Tibial nerve (tissue), 4 donors: Measurements from ENCODE around the gene DGKA. TPM values are rescaled to one million over a fixed set of nuclear protein-coding genes. Genes with fewer than 3 reads are reported as not detected.

Experiments
- DNase-seq, 2 donors: peaks; one replicate each; pipeline ENCODE4 v3.0.0-alpha.2; 2019; ENCODE audit warnings: low spot score in 2 of 2
- H3K27ac ChIP-seq, 4 donors: fragments of 200-600 bp; sonication (generic) in 3 of 4; one replicate each; pipeline ENCODE4 v1.5.1; 2017 to 2019; ENCODE audit warnings: mild to moderate bottlenecking in 1 of 4
- H3K27me3 ChIP-seq, 2 donors: fragments of 200-600 bp; sonication (generic) in 1 of 2; one replicate each; pipeline versions ENCODE4 v1.5.1 to v1.6.0; 2017 to 2019
- H3K36me3 ChIP-seq, 3 donors: fragments of 200-600 bp; sonication (generic); one replicate each; pipeline ENCODE4 v1.5.1; 2018 to 2019
- H3K4me1 ChIP-seq, 4 donors: fragments of 200-600 bp; sonication (generic) in 3 of 4; one replicate each; pipeline ENCODE4 v1.5.1; 2017 to 2019
- H3K4me3 ChIP-seq, 4 donors: fragments of 200-600 bp; sonication (generic) in 3 of 4; one replicate each; pipeline ENCODE4 v1.5.1; 2017 to 2019; ENCODE audit warnings: mild to moderate bottlenecking in 1 of 4, moderate library complexity in 1 of 4
- H3K9me3 ChIP-seq, 4 donors: fragments of 200-600 bp; sonication (generic) in 3 of 4; one replicate each; pipeline ENCODE4 v1.5.1; 2017 to 2019
- CTCF ChIP-seq, 5 experiments: fragments of 200-600 bp in 3 of 5; fragments of 450-650 bp in 2 of 5; sonication (generic) in 3 of 5; IDR thresholded peaks; one replicate each; pipeline ENCODE4 v1.5.1; 2016 to 2019; ENCODE audit warnings: antibody characterized with exemption in 5 of 5, mild to moderate bottlenecking in 3 of 5, moderate library complexity in 2 of 5
- EP300 ChIP-seq, 2 donors: sonication (generic); formaldehyde crosslinking; IDR thresholded peaks; one replicate each; pipeline ENCODE4 v1.6.1; 2017; ENCODE audit warnings: antibody characterized with exemption in 2 of 2, mild to moderate bottlenecking in 1 of 2
- POLR2A ChIP-seq, 2 donors: fragments of 450-650 bp; IDR thresholded peaks; one replicate each; pipeline ENCODE4 v1.6.1; 2017; ENCODE audit warnings: antibody characterized with exemption in 2 of 2, mild to moderate bottlenecking in 2 of 2, moderate library complexity in 2 of 2
- WGBS, 2 donors: methylation state at CpG; one replicate each; pipeline ENCODE4 v1.1.5; 2018; 5-methylcytosine and 5-hydroxymethylcytosine counted together
- total RNA-seq, 4 donors: library from RNA; depleted of rRNA; stranded (reverse); fragments of >200 nt; gene quantifications; one replicate each; pipeline ENCODE4 v1.1.0, GENCODE V29; 2016

DGKA gene
- total RNA-seq, 4 donors from 2014 or later, result 24.9 to 544 (median 34.3) TPM

GRCh38 chr12:55942055-55942454 is 11.1 kb downstream of the DGKA start:
- H3K36me3 ChIP-seq, result peaks cover 0 to 72% (median 10%) of the 10 kb centered on the region in 3 donors
- DNase-seq, result no peak
- no peak for TF ChIP-seq CTCF (IDR thresholded peaks at IDR 0.05)
- no peak for TF ChIP-seq EP300 (IDR thresholded peaks at IDR 0.05)
- TF ChIP-seq POLR2A (IDR thresholded peaks at IDR 0.05), result no peak
- H3K4me3 ChIP-seq, result no peak overlapping the region
- peaks cover 0 to 11% (median 0%) of the 10 kb centered on the region in 4 donors for H3K4me1 ChIP-seq
- WGBS, 2 donors, result 91 to 95% methylated on average over 4 of the region's 4 CpGs
- H3K27ac ChIP-seq, result no peak overlapping the region
- no peaks in the 10 kb centered on the region for H3K27me3 ChIP-seq
- H3K9me3 ChIP-seq, result no peaks in the 10 kb centered on the region

DNA sequence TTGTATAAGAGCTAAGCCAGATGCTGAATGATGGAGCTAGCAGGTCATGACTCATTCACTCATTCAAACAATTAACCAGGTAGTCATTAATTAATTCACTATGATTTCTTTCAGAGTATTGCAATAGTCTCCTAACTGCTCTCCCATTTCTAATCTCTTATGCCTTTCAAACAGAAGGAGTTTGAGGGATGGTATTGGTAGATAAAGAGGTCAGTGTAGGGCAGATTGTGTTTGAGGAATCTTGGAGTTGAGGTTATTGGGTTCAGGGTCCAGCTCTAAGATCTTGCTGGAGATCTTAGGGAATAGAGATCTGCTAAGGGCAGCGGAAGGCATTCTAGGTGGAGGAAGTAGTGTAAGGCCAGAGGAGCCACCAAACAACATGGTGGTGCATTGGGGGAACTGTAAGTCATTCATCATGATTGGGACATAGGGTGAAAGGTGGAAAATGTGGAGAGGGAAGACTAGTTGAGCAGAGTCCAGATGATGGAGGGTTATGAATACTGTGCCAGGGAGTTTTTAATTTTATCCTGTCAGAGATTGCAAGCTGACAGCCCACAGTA is 11.7 kb downstream of the DGKA start:
- Histone ChIP-seq H3K27me3 (no peaks in the 10 kb centered on the region), H3K36me3 (peaks cover 0 to 69% (median 7%) of the 10 kb centered on the region in 3 donors)
- WGBS, 2 donors, result 100% methylated on average over 1 of the region's 1 CpG

DNA sequence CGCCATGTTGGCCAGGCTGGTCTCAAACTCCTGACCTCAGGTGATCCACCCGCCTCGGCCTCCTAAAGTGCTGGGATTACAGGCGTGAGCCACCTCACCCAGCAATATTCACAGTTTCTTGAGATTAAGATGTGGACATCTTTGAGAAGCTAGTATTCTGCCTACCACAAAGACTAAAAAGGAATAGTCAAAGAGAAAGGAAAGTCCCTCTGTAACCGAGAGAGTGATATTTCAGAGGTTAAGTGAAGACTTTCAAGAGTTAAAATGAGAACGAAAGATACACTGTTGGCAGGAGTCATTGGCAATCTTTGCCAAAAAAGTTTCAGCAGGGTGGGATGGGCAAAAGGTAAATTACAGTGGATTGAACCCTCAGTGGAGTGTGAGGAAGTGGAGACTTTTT is 15.6 kb downstream of the DGKA start:
- Histone ChIP-seq H3K27me3 (no peaks in the 10 kb centered on the region), H3K4me3 (no peak overlapping the region), H3K9me3 (no peaks in the 10 kb centered on the region), H3K4me1 (no peaks in the 10 kb centered on the region), H3K27ac (no peak overlapping the region), H3K36me3 (peaks cover 0 to 70% (median 7%) of the 10 kb centered on the region in 3 donors)
- DNase-seq, result no peak
- 82 to 88% methylated on average over 6 of the region's 6 CpGs for WGBS, 2 donors
- TF ChIP-seq CTCF (IDR thresholded peaks at IDR 0.05) (no peak), POLR2A (IDR thresholded peaks at IDR 0.05) (no peak), EP300 (IDR thresholded peaks at IDR 0.05) (no peak)

More for the DNA sequence above, 11.7 kb downstream of the DGKA start:
- Histone ChIP-seq H3K4me3 (no peak overlapping the region), H3K9me3 (no peaks in the 10 kb centered on the region), H3K4me1 (peaks cover 0 to 11% (median 0%) of the 10 kb centered on the region in 4 donors), H3K27ac (no peak overlapping the region)
- DNase-seq, result no peak
- TF ChIP-seq CTCF (IDR thresholded peaks at IDR 0.05) (no peak), POLR2A (IDR thresholded peaks at IDR 0.05) (no peak), EP300 (IDR thresholded peaks at IDR 0.05) (no peak)

DNA sequence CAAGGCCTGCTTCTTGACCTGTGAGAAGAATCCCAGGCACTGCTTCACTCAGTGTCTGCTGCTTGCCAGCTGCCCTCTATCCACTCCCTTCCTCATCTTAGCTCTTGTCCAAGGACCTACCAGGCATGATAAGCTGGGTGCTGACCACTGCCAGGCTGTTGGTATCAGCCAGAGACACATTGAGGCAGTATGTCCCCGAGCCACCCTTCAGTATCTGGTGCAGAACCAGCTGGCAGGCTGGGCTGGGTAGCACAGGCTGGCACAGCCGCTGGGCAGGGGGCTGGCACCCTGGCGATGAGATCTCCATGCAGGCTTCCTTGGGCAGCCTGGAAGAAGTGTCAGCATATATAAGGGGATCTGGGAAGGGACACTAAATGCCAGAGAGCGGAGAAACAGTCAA is 24.4 kb downstream of the DGKA start:
- no peak overlapping the region for H3K4me3 ChIP-seq
- TF ChIP-seq EP300 (IDR thresholded peaks at IDR 0.05) (no peak), POLR2A (IDR thresholded peaks at IDR 0.05) (no peak), CTCF (IDR thresholded peaks at IDR 0.05) (no peak)
- peaks cover 0 to 45% (median 10%) of the 10 kb centered on the region in 3 donors for H3K36me3 ChIP-seq
- no peak for DNase-seq
- no peak overlapping the region for H3K27ac ChIP-seq
- no peaks in the 10 kb centered on the region for H3K27me3 ChIP-seq
- H3K9me3 ChIP-seq, result no peaks in the 10 kb centered on the region
- H3K4me1 ChIP-seq, result no peaks in the 10 kb centered on the region
- 83 to 85% methylated on average over 4 of the region's 4 CpGs for WGBS, 2 donors

DNA sequence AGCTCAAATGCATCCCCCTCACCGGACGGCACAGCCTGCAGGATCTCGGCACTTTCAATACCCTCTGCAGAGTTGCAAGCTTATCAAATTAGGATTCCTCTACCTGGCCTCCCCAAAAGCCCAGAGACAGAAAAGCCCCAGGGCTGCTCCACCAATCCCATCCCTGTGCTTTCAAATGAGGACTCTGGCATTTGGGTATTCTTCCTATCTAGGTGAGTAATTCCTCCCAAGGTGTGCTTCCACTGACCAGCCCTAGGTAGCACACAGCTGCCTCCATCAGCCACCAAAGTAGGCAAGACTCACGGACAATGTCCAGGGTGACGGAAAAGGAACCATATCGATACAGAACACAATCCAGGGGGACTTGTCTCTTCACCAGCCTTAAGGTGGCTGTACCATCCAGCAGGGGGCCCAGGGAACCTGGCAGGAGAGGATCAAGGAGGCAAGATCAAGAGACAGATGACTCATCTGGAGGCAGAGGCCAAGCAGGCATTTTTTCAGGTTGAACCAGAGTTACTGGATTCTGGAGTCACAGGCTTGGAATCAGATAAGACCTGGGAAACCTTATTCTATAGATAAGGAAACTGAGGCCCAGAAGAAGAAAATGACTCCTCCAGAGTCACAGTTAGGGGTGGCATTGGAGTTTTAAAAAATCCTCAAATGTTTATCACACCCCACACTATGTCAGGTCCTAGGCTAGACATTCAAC is 25.0 kb downstream of the DGKA start:
- H3K27me3 ChIP-seq, result no peaks in the 10 kb centered on the region
- no peaks in the 10 kb centered on the region for H3K4me1 ChIP-seq
- no peak overlapping the region for H3K4me3 ChIP-seq
- peaks cover 0 to 43% (median 10%) of the 10 kb centered on the region in 3 donors for H3K36me3 ChIP-seq
- DNase-seq, result no peak
- no peaks in the 10 kb centered on the region for H3K9me3 ChIP-seq
- WGBS, 2 donors, result 82 to 89% methylated on average over 6 of the region's 6 CpGs
- no peak for TF ChIP-seq POLR2A (IDR thresholded peaks at IDR 0.05)
- TF ChIP-seq CTCF (IDR thresholded peaks at IDR 0.05), result peak in 1 of 5 experiments; percentile 13
- TF ChIP-seq EP300 (IDR thresholded peaks at IDR 0.05), result no peak
- no peak overlapping the region for H3K27ac ChIP-seq
